ENCODE measurements around the gene PATL1.
A peak's percentile ranks its signal among the peaks of the same experiment; 100 is the strongest.
"Not testable (repeated sequence)": the region's sequence is repeated elsewhere in the genome, so short reads cannot be mapped to it uniquely, and the experiment has no call there.

PATL1 gene

DNA sequence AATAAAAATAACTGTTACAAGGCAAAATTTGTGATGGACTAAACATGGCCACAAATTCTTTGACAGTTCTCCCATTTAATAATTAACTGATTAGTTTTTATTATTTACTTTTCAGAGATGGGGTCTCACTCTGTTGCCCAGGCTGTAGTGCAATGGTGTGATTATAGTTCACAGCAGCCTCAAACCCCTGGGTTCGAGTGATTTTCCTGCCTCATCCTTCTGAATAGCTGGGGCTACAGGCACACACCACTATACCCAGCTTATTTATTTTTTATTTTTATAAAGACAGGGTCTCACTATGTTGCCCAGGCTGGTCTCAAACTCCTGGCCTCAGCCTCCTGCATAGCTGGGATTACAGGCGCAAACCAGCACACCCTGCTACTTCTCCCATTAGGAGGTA is 4.5 kb upstream of the PATL1 start:
- DNase-seq (ENCODE audit: low read depth in 2 of 2): no peak

DNA sequence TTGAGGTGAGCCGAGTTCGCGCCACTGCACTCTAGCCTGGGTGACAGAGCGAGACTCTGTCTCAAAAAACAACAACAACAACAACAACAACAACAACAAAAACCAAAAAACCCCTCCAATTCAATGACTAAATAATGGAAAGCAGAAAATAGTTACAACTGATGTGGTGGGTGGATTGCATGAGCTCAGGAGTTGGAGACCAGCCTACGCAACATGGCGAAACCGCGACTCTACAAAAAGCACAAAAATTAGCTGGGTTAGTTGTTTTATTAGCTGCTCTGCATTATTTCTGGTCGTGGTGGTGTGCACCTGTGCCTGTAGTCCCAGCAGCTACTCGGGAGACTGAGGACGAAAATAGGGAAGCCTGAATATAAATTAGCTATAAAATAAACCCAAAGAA is 2.6 kb upstream of the PATL1 start:
- no peak for DNase-seq (ENCODE audit: low read depth in 2 of 2)

DNA sequence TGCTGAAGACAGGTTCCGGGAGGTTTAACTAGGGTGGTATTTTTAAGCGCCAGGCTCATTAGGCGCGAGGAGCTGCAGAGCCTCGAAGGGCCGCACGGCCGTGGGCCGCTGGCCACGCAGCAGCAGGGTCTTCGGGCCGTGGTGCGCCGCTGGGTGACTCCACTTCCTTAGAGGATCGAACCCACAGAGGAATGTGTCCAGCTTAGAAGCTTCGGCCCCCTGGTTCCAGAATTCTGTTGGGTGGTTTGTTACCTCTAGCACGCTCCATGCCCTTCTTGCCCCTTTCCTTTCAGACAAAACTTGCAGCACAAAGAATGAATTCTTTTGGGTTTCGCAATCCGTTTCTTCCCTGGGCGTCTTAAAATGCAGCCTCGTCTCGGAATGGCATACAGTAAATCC is 773 bp upstream of the PATL1 start:
- DNase-seq (ENCODE audit: low read depth in 2 of 2): no peak

DNA sequence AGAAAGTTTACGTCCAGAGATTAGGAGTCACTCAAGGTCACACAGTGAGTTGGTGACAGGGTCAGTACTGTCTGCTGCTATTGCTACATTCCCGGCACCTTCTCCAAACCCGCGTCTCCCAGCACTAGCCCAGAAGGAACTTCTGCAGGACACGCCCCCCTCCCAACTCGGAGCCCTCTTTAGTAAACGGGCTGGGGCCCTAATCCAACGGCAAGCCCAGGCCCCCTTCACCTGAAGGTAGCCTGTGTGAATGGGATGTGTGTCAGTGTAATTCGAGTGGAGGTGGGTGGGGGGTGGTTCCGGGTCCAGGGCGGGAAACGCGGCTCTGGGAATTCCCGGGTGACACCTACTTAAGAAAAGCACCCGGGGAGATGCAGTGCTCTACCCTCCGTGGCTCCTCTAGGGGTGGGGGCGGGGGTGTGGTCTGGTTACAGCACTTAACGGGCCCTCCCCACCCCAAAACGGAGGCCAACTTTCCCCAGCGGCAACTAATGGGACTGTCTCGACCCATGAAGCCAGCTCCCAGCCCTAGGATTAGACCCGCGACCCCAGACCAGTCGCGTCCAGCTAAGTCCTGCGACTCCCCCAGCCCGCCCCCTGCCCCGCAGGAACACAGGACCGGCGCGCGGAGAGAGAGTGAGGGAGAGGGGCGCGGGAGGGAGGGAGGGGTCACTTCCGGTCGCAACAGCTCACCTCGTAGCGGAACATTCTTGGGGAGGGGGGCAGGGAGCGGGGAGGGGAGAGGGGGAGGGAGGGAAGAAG is 468 bp downstream of the PATL1 start:
- peak; percentile 64 to 70 for DNase-seq (ENCODE audit: low read depth in 2 of 2)

DNA sequence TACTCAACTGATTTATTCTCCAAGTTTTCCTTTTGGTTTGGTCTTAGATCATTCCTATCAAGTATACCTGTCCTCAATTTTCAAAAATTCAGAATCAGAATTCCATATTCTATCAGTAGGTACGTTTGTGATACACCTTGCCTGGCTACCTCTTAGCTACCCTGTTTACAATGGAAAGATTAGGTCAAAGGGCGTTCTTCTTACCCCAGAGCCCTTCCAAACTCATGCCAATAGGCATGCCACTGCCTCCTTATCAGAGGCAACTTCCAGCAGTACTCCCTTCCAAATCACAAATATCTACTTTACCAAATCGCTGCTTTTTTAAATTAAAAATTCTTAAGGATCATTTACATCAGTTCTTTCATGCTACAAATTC is 1.0 kb downstream of the PATL1 start:
- no peak for DNase-seq (ENCODE audit: low read depth in 2 of 2)

DNA sequence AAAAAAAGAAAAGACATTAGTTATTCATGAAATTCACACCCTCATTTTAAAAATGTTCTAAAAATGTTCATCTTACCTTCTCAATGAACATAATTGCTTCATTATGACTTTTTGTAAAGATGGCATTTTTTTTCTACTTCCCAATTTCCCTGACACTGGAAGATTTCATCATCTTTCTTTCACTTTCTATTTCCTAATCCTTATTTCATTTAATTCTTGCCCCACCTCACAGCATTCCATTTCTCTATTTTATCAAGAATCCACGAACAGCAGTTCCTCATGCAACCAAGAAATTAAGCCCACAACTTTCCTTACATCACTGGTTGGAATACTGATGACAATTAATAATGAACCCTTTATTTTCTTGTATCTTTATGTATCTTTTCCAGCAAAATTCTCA is 1.9 kb downstream of the PATL1 start:
- DNase-seq (ENCODE audit: low read depth in 2 of 2): no peak

DNA sequence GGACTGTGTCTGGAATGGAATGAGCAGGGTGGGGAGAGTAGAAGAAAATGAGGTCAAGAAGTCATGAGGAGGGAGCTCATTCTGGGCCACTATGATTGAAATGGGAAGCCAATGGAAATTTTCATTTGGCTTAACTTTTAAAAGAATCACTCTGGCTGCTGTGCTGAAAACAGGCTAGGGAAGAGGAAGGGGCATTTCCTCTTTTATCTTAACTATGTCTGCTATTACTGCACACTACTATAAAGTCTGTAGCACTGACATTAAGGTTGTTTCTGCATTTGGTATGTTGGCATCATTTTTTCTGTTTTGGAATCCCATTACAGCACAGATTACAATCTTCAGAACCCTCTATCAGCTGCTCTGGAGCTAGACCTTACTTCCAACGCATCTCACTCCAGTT is 8.2 kb downstream of the PATL1 start:
- no peak for DNase-seq (ENCODE audit: low read depth in 2 of 2)

DNA sequence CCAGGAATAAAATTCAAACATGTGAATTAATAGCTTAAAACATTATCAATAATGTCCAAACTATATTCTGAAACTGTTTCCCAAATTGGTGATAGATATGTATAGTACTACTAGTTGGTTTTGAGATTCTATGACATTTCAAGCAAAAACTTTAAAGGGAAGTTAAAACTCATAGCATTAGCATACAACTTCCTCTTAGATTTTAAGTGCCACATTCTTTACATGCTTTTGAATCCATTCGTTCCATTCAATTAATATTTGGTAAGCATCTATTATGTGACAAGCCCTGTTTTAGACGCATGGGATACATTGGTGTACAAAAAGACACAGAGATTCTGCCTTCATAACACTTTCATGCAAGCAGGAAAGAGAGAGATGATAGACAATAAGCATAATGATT is 8.9 kb downstream of the PATL1 start:
- DNase-seq (ENCODE audit: low read depth in 2 of 2): no peak

DNA sequence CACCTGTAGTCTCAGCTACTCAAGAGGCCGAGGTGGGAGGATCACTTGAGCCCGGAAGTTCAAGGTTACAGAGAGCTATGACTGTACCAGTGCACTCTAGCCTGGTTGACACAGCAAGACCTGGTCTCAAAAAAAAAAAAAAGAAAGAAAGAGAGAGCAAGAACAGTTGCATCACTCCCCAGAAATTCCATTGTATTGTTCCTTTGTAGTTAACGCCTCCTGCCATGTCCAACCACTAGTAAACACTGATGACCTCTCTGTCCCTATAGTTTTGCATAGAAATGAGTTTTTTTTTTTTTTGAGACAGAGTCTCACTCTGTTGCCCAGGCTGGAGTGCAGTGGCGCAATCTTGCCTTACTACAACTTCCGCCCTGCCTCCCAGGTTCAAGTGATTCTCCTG is 10.8 kb downstream of the PATL1 start:
- DNase-seq (ENCODE audit: low read depth in 2 of 2): no peak

DNA sequence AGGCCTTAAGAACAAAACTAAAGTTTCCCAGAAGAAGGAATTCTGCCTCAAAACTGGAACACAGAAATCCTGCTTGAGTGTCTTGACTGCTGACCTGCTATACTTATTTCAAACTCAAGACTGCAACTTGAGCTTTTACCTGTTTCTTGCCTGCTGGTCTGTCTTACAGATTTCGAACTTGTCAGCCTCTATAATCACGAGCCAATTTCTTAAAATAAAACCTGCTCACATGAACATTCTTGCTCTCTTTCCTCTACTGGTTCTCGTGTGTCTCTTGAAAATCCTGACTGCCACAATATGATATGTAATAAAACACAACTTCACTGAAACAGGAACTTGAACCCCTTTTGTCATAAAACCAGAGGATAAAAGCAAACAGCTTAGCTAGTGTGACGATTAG is 13.9 kb downstream of the PATL1 start:
- no peak for DNase-seq (ENCODE audit: low read depth in 2 of 2)

DNA sequence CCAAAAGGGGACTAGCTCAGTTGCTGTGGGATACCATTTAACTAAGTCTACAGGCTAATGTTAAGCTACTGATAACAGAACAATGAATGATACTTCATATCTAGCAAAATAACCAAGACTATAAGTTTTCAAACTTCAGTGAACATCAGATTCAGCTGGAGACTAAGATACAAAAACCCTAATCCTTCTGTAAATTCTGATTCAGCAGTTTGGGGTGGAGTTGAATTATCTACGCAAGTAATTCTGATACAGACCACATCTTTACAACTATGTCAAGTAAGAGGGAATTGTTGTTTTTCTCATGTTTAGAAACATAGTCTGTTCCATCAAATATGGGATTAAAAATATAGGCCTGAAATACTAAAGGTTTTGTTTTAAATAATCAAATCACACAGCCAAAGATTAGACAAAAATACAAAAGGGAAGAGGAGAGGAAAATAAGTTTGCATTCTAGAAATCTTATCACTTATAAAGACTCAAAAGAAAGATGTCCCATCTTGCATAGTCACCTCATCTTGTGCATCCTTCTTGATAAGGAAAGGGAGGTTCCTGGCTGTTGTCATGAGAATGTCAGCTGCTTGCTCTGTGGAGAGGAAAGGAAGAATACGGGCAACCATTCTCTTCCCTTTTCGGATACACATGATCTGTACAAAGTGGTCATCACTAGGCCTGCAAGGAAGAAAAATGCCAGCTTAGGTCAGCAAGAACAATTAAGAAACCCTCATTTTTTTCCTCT is 21.4 kb downstream of the PATL1 start:
- no peak for DNase-seq (ENCODE audit: low read depth in 2 of 2)

DNA sequence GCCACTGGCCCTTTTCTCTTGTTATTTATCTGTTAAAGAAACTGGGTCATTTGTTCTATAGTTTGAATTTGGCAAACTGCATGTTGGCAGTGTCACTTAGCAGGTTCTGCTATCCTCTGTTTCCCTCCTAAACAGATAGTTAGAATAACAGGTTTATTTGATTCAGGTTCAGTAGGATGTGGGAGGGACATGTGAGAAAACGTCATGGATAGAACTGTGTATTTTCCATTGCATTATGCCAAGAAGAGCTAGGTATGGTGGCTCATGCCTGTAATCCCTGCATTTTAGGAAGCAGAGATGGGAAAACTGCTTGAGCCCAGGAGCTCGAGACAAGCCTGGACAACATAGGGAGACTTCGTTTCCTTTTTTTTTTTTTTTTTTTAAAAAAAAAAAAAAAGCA is 24.3 kb downstream of the PATL1 start:
- no peak for DNase-seq (ENCODE audit: low read depth in 2 of 2)

DNA sequence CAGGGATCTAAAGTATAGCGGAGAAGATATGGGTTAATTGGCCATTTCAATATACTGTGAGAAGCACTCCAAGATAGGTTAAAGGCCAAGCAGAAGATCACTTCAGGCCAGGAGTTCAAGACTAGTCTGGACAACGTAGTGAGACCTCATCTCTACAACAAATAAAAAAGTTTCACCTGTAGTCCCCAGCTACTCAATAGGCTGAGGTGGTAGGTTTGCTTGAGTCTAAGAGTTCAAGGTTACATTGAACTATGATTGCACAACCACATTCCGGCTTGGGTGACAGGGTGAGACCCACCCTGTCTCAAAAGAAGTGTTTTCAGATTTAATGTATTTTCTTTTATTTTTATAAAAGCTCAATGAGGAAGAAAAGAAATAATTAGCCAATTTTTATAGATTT is 25.4 kb downstream of the PATL1 start:
- DNase-seq (ENCODE audit: low read depth in 2 of 2): no peak

DNA sequence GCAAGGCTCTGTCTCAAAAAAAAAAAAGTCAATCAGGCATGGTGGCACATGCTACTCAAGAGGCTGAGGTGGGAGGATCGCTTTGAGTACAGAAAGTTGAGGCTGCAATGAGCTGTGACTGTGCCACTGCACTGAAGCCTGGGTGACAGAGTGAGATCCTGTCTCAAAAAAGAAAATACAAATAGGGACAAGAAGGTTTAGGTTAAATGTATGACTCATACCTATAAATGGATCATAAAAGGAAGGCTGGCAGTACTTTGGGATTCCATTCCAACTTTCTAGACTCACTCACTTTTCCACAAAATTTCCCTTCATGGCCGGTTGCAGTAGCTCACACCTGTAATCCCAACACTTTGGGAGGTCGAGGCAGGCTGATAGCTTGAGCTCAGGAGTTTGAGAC is 27.7 kb downstream of the PATL1 start:
- no peak for DNase-seq (ENCODE audit: low read depth in 2 of 2)

DNA sequence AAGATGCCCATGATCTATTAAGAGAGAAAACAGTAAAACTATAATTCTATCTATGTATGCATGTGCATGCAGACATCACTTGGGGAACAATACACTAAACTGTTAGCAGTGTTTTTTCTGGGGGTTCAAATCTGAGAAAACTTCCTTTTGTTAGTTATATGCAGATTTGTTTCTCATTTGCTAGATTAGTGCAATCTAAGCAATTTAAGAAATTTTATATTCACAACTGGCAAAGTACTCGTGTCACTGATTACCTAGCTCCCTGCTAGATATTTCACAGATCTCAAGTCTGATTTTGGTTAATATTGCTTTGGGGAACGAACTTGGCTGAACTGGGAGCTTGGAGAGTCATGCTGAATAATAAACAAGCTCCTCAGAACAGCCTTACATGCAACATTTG is 38.3 kb downstream of the PATL1 start:
- DNase-seq (ENCODE audit: low read depth in 2 of 2): no peak

DNA sequence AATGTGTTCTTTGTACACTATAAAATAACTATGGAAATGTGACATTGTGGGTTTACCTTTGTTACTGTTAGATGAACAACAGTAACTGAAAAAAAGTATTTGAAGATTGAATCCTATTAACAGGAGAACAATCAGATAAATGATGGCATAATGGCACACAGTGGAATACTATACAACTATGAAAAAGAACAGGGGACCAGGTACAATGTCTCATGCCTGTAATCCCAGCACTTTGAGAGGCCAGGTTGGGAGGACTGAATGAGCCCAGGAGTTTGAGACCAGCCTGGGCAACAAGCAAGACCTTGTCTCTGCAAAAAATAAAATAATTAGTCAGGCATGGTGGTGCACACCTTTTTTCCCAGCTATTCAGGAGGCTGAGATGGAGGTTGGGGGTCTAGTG is 38.8 kb downstream of the PATL1 start:
- DNase-seq (ENCODE audit: low read depth in 2 of 2): no peak

DNA sequence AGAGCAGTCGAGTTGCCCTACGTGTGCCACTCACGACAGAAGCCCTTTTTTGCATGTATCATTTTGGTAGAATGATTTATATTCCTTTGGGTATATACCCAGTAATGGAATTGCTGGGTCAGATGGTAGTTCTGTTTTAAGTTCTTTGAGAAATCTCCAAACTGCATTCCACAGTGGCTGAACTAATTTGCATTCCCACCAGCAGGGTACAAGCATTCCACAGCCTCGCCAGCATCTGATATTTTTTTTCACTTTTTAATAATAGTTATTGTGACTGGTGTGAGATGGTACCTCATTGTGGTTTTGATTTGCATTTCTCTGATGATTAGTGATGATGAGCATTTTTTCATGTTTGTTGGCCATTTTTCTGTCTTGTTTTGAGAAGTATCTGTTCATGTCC is 41.9 kb downstream of the PATL1 start:
- not testable (repeated sequence) for DNase-seq (ENCODE audit: low read depth in 2 of 2)

DNA sequence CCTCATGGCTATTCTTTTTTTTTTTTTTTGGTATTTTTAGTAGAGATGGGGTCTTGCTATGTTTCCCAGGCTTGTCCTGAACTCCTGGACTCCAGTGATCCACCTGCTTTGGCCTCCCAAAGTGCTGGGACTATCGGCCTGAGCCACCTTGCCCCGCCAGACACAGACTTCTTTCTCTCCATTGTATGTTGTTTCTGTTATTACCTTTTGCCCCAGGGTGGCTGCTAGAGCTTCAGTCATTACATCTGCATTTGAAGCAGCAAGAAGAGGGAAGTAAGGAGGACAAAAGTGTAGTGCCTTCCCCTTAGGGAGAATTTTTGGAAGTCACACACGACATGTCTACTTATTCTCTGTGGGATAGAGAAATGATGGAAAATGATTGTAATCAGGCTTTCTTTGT is 43.1 kb downstream of the PATL1 start:
- no peak for DNase-seq (ENCODE audit: low read depth in 2 of 2)

DNA sequence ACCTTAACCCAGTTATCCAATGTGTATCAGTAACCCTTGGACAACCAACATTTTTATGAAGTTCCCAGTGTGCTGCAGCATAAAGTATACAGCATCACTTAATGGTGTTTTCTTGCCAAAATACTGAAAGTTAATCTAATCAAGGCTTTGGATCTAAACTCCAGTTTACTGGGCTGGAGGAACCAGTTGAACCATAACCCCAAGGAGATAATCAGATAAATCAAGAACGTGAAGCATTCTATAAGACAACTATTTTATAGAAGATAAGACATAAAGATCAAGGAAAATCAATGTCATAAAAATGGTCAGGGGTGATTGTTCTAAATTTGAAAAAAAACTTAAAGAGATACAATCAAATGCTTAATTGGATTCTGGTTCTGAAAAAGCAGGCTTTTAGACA is 51.0 kb downstream of the PATL1 start:
- DNase-seq (ENCODE audit: low read depth in 2 of 2): no peak

DNA sequence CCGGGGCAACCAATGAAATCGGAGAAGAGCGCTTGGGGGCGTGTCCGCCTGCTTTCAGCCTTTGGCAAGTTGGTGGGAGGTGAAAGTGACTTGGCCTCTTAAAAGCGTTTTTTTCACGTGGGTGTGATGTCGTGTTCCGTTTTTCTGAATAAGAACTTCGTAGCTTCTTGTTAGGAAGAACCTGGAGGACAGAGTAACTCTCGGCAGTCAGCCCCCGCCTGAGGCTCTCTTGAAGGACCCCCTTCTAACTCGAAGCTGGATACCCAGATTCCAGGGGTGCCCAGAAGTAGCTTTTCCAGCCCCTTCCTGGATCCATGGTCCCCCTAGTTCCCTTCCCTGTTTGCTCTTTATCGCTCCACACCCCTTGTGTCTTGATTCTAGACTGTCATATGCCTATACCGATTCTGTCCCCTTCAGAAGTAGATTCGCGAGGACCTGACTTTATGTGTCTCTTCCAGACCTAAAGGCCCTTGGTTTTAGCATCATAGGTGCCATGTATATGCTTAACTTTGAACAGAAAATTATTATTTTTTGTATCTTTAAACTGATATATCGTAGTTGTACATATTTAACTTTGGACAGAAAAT is 52.3 kb downstream of the PATL1 start:
- DNase-seq (ENCODE audit: low read depth in 2 of 2): peak in 1 of 2 donors; percentile 83

DNA sequence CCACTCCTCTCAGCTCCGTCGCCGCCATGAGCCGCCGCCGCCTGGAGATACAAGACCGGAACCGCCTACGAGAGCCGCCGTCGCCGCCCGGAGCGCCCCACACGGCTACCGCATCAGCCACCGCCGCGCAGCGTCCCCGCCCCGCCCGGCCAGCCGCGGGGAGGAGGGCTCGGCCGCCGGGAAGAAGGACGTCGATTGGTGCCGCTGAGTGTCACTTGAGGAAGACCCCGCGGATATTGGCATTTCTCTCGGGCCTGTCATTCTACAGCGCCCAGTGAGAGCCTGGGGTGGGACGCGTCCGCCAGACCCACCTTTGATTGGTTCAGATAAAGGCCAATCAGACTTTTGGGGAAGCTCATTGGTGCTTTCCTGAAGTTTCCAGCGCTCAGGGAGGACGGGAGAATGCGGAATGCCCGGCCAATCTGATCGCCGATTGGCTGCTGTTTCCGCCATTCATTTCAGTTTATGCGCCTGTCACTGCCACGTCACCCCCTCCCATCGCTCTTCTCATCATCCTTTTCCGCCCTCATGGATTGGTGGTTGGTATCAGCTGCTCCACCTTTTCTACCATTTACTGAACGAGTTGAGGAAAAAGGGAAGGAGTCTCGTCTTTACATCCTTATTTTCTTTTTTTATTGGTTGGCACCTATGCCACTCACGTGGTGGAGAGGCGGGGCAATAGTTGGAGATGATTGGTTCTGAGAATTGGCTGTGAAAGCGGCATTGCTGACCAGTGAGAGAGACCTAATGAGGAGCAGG is 53.0 kb downstream of the PATL1 start, which contains the start of gene OSBP:
Gene OSBP, minus strand, starts transcription at position 138 of the 759 bp plus-strand sequence. Its CDS starts 110 bp downstream, at position 28.
- DNase-seq (ENCODE audit: low read depth in 2 of 2): peak; percentile 88 to 96

DNA sequence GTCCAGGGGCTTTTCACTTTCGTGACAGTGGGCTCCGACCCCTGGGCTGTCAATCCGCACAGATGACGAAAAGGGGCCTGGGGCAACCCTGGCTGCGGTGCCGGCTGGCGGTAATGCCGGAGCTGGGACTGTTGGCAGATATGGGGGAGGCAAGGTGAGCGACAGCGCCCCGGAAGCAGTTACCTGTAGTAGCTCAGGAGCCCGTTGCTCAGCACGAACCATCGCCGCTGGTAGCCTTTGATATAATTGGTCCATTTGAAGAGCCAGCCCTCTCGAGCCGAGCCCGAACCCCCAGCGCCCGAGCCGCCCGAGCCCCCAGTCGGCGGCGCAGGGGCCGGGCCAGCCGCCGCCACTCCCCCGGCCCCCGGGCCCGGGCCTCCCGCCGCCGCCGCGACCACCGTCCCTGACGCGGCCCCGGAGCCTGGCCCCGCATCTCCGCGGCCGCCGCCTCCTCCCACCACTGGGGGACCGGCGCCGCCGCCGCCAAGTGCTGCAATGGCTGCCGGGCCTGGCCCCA is 53.7 kb downstream of the PATL1 start:
- DNase-seq (ENCODE audit: low read depth in 2 of 2): peak; percentile 42 to 48

All from stimulated activated CD4-positive, alpha-beta T cell treated with anti-CD3 and anti-CD28 coated beads, Interleukin-1b, Interleukin-23, amount 100 ng/mL, for 4 hours (primary cell).